ENCODE data around the gene CST9.
"Not testable (repeated sequence)": the region's sequence is repeated elsewhere in the genome, so short reads cannot be mapped to it uniquely, and the experiment has no call there.

The CST9 gene

DNA sequence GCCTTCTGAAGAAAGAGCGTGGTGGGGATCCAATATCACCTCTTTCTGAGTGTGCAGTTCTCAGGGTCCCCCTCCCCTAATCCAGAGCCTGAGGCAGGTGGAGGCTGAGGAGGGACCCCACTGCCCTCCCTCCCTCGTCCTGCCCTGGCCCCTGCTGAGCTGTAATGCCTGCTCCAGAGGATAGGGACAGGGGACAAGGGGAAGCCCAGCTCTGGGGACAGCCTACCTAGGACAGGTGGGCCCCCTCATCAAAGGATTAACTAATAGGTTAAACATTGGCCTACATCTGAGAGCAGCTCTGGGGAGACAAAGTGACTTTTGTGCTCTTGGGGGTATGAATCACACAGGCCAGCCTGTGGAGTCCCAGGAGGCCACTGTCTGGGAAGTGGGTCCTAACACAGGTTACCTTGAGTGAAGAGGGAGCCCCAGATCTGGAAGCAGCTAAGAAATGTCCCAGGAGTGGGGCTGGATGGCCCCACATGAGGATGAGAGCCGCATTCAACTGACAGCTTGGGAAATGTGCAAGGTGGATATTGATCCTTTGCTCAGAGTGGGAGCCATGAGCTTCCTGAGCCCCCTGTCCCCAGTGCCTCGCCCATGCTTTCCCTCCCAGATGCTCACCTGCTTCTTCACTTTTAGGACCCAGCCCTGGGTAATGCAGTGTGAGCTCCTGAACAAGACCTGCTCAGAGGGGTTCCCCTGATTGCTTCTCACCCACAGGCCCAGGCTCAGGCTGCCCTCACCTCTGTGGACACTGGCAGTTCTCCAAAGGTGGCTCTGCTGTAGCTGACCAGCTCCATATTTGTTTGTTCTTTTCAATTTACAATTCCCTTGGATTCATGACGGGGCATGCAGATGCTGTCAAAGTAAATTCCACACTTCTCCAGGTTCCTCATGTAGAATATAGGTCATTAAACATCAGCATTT is 19.6 kb downstream of the CST9 start:
- no peak for DNase-seq

DNA sequence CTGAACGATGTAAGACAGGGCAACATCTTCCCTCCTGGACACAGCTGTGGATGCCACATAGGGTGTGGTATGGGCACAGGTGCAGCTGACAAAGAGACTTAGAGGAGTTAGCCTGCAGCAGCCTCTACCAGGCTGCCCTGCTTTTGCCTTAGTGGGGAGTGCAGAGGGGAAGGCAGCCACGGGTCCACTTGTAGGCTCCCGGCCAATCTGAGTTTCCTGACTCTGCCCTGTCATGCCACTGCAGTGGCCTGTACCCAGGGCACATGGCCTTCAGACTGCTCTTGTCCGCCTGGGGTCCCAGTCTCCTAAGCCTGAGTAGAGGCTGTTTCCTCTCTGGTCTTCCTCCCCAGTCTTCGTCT is 20.3 kb downstream of the CST9 start:
- DNase-seq: no peak

DNA sequence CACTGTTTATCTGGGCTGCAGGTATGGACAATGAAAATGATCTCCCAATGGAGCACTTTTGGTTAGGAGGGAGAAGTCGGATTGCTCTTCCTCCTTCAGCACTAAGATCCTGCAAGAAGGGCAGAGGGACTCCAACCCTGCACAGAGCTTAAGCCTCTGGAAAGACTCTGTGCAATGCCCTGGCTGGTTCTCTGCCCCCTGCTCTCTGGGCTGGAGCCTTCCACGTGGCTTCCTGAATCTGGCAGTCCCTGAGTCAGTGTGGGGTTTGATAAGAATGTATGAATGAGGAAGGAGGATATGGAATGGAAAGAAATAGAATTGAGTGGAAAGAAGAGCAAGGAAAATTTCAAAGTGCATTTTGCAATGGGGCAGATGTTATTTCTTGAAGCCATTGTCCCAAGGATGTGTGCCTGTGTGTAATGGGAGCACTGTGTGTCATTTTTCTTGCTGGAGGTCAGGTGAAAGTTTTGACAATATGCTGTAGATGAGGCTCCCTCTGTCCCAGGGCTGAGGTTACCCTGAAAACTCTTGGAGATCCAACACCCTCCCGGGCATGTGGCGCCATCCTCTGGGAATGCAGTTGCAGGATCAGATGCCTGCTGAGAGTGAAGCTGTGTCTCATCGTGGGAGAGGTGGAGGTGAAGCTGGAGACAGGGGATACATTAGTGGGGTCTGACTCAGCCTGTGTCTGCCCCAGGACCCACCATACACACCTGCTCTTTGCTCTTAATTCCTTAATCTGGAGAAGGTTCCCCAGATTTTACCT is 21.1 kb downstream of the CST9 start:
- no peak for DNase-seq

DNA sequence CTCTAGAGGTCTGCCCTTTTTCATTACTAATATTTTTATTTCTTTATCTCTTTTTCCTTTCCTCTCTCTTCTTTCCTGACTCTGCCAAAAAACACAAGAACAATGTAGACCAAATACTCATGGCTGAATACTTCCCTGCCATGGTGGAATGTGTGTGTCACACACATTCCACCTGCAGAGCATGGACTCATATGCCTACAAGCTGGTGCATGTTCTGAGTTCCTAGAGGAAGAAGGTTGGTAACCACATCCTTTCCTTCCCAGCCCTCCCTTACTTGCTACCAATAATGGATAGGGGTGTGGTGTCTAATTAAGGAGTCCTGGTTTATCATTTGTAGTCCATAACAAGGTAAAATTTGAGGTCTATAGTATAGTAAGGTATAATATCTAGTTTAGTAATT is 22.2 kb downstream of the CST9 start:
- DNase-seq: no peak

DNA sequence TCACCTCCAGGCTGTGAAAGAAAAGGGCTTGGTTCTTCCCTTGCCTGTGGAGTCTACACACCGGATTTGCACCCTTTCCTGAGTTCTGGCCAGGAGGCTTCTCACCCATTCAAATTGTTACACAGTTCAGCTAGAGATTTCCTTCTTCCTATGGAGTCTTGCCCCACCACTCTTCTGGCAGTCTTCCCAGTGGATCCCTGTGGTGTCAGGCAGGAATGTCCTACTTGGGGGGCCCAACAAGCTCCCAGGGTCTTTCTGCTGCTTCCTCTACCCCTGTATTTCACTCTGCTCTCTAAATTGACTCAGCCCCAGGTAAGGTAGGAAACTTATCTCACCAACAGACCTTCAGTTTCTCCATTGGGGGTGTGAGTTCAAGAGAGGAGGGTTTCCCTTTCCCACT is 23.4 kb downstream of the CST9 start:
- no peak for DNase-seq

DNA sequence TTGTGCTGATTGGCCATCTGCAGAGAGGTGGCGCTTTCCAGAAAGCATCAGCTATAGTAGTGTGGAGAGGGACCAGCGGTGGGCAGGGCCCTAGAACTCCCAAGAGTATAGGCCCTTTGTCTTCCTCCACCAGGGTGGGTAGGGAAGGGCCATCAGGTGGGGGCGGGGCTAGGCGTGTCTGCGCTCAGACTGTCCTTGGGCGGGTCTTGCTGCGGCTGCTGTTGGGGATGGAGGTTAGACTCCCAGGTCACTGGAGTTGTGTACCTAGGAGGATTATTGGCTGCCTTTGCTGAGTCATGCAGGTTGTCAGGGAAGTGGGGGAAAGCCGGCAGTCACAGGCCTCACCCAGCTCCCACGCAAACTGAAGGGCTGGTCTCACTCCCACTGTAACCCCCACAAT is 23.9 kb downstream of the CST9 start:
- DNase-seq: not testable (repeated sequence)

DNA sequence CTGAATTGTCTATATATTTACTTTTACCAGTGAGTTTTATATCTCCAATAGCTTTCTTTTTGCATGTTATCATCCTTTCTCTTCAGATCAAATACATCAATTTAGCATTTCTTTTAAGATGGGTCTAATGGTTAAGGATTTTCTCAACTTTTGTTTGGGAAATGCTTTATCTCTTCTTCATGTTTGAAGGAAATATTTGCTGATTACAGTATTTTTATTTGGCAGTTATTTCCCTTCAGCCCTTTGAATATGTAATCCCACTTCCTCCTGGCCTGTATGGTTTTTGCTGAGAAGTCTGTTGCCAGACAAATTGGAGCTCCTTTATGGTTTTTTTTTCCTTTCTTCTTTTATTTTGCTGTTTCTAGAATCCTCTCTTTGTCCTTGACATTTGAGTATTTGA is 30.7 kb downstream of the CST9 start:
- no peak for DNase-seq

DNA sequence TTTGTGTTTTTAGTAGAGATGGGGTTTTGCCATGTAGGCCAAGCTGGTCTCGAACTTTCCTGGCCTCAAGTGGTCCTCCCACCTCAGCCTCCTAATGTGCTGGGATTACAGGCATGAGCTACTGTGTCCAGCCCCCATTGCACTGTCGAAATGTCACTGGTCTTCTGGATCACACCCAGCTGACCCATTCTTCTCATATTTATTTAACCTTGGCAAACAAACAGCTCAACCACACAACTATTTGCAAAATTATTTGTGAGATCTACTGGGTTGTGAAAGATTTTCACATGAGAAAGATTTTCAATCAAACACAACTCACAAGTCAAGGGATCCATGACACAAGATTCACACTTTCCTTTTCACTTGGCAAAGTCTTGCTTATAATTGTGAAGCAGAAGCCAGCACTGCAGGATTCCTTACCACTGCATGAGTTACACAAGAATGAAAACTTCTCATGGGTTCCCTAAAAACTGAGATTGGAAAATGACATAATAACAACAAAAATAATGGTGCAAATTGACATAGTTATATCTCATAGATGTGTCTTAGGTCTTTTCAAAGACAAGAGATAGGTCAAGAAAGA is 35.4 kb downstream of the CST9 start:
- no peak for DNase-seq

DNA sequence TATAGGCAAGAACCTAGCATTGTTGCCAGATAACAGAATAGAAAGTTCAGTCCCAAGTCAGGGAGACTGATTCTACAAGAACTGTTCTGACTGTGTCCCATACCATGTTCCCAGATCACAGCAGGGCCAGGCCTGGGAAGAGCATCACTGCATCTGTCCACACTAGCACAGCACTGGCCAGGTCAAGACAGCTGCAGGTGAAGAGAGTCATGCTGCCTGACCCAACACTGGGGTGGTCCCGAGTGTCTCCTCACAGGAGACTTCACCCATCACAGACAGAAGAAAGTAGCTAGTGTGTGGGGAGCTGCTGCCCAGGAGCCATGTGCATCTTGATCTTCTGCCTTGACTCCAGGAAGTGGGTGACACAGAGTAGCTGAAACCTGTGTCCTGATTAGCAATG is 36.1 kb downstream of the CST9 start:
- DNase-seq: no peak

DNA sequence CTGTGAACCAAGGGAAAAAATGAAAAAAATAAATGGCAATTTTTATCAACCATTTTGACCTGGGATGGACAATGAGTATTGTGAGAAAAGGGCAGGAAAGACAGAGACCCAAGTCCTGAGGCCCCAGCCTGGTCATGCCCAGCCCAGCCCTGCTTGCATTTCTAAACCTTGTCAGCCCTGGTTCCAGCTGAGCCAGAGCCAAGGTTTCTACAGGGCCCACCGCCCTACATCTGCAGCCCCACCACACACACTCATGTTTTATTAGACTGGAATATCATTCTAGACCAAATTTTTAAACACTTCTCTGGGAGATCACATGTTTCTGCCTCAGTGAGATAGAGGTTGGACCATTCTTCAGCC is 36.8 kb downstream of the CST9 start:
- DNase-seq: no peak

DNA sequence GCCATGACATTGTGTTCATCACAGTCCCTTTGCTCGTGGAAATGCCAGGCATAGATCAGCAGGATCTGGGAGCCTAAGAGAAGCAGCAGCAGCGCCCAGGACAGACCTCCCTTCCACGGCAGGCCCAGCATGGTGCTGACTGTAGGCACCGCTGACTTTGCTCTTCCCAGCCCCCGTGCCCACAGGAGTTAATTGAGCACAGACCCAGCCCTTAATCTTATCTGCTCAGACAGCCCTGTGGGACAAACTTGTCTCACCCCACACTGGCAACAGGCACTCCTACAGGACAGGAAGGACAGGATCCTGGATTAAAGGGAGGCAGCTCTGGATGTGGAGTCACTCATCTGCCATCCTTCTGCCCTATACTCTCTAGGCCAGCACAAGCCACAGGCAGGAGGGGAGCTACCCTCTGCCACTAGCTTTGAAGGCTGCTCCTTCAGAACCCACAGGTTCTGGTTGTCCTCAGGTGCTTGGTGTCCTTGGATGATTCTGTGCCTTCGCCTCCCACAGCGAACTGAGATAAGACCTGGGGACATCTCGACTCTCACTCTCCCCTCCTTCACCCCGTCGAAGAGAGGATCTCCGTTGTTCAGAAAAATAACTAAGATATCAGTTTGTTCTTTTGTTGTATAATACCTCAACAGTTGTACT is 37.3 kb downstream of the CST9 start, which contains the start of gene CST9L:
Gene CST9L, minus strand, starts transcription at position 165 of the 651 bp plus-strand sequence. Its CDS starts 34 bp downstream, at position 131.
- no peak for DNase-seq

DNA sequence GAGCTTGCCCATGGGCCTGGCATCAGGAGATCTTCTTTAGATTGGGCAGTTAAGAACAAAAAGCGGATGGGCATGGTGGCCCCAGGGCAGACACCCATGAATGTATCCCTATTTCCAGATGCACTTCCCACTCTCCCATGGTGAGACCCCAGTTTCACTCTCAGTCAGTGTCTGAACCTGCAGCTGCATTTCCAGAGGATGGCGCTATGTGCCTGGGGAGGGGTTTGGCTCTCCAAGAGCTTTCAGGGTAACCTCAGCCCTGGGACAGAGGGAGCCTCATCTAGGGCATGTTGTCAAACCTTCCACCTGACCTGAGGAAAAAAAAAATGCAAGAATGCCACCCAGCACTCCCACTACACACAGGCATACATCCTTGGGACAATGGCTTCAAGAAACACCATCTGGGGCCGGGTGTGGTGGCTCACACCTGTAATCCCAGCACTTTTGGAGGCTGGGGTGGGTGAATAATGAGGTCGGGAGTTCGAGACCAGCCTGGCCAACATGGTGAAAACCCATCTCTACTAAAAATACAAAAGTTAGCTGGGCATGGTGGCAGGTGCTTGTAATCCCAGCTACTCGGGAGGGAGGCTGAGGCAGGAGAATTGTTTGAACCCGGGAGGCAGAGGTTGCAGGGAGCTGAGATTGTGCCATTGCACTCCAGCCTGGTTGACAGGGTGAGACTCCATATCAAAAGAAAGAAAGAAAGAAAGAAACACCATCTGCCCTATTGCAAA is 39.4 kb downstream of the CST9 start:
- DNase-seq: no peak

DNA sequence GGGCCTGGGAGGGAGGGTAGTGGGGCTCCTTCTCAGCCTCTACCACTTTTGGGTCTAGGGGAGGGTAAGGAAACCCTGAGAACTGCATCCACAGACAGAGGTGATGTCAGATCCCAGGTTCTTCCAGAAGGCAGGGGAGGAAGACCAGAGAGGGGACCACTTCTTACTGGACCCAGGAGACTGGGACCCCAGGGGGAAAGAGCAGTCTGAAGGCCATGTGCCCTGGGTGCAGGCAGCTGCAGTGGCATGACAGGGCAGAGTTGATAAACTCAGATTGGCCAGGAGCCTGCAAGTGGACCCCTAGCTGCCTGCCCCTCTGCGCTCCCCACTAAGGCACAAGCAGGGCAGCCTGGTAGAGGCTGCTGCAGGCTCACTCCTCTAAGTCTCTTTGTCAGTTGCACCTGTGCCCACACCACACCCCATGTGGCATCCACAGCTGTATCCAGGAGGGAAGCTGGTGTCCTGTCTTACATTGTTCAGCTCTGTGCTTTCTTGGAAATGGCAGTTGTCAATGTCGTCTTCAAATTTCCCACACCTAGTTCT is 40.1 kb downstream of the CST9 start:
- no peak for DNase-seq

DNA sequence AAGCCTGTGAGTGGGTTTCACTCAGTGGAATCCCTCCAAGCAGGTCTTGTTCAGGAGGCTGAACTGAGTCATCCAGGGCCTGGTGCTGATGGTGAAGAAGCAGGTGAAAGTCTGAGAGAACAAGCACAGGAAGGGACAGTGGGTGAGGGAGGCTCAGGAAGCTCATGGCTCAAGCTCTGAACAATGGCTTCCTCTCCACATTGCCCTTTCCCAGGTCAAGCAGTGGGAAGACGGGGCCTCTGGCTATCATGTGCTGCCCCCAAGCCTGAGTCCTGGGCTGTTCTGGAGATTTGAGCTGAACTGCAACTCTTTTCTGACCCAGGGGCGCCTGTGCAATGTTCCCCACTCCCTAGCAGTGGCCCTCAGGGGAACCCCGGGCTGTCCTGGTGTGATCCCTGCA is 40.8 kb downstream of the CST9 start:
- DNase-seq: no peak

DNA sequence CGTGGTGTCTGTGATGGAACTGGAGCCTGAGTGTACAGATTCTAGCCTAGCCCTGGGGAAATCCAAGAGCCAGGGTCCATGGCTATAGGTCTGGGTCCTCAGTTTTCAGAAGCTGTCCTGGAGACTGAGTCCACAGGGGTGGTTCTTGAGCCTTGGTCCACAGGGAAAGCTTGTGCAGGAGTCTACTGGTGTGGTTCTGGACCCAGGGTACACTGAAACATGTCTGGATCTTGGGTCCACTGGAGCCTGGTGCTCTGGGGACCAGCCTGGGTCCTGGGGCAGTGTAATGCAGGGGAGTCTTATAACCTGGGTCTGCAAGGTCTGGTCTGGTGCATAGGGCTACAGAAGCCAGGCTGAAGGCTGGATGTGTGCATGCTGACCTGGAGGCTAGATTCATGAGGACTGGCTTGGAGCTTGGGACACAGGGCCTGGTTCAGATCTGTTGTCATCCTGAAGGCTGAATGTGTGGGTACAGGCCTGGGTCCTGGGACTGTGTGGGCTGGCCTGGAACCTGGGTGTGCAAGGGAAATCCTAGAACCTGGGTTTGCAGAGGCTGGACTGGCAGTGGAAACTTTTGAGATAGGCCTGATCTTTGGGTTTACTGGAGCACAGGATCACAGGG is 42.9 kb downstream of the CST9 start:
- no peak for DNase-seq

DNA sequence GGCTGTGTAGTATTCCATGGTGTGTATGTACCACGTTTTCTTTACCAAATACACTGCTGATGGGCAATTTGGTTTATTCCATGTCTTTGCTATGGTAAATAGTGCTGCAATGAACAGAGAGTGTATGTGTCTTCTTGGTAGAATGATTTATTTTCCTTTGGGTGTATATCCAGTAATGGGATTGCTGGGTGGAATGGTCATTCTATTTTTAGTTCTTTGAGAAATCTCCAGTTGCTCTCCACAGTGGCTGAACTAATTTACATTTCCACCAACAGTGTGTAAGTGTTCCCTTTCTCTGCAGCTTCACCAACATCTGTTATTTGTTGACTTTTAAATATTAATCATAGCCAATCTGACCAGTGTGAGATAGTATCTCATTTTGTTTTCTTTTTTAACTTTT is 51.3 kb downstream of the CST9 start:
- DNase-seq: no peak

Measured in DMS 273 treated with DMSO at 0.1 percent for 48 hours (cell line).